Measurements from ENCODE around the gene UBE3B. TPM values are rescaled to one million over a fixed set of nuclear protein-coding genes. Genes with fewer than 3 reads are reported as not detected.

The UBE3B gene
- total and polyA plus RNA-seq, 8 donors, result 9.4 to 104 (median 22.2) TPM

DNA sequence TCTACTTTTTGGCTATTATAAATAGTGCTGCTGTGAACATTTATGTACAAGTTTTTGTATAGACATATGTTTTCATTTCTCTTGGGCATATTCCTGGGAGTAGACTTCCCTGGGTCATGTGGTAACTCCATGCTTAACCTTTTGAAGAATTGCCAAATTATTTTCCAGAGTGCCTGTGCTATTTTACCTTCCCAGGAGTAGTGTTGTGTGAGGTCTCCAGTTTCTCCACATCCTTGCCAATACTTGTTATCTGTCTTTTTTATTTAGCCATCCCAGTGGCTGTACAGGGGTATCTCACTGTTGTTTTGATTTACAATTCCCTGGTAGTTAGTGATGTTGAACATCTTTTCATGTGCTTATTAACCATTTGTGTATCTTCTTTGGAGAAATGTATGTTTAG lies 18.9 kb downstream of the UBE3B start:
- Histone ChIP-seq H3K27ac (no peak overlapping the region), H3K36me3 (peaks cover 58 to 100% (median 98%) of the 10 kb centered on the region in 4 donors), H3K27me3 (no peaks in the 10 kb centered on the region), H3K9me3 (no peaks in the 10 kb centered on the region), H3K4me1 (no peaks in the 10 kb centered on the region), H3K4me3 (no peak overlapping the region)
- no peak for DNase-seq
- TF ChIP-seq, protein P1, sequence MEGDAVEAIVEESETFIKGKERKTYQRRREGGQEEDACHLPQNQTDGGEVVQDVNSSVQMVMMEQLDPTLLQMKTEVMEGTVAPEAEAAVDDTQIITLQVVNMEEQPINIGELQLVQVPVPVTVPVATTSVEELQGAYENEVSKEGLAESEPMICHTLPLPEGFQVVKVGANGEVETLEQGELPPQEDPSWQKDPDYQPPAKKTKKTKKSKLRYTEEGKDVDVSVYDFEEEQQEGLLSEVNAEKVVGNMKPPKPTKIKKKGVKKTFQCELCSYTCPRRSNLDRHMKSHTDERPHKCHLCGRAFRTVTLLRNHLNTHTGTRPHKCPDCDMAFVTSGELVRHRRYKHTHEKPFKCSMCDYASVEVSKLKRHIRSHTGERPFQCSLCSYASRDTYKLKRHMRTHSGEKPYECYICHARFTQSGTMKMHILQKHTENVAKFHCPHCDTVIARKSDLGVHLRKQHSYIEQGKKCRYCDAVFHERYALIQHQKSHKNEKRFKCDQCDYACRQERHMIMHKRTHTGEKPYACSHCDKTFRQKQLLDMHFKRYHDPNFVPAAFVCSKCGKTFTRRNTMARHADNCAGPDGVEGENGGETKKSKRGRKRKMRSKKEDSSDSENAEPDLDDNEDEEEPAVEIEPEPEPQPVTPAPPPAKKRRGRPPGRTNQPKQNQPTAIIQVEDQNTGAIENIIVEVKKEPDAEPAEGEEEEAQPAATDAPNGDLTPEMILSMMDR (IDR thresholded peaks at IDR 0.05), result no peak
- no peak for TF ChIP-seq EP300 (IDR thresholded peaks at IDR 0.05)
- TF ChIP-seq POLR2A (IDR thresholded peaks at IDR 0.05), result no peak
- no peak for TF ChIP-seq POLR2AphosphoS5 (IDR thresholded peaks at IDR 0.05)
- intact Hi-C loops (cut with DNase I; ENCODE audit: low total_unique reads), result no loop called here

DNA sequence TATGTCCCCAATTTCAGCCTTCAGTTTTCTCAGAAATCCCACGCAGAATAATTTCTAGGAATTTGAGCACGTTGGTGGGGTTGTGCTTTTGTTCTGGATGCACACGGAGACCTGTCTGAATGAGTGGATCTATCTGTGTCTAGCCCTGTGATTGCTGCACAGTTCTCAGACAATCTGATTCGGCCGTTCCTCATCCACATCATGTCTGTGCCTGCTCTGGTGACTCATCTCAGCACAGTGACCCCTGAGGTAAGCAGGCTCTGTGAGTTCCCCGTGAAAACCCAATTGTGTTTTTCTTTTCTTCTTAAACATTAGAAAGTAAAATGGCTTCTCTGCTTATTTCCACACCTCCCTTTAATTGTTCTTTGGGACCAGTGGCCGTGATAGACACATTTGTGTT lies 20.2 kb downstream of the UBE3B start:
- Histone ChIP-seq H3K4me3 (no peak overlapping the region), H3K27me3 (no peaks in the 10 kb centered on the region), H3K27ac (no peak overlapping the region), H3K4me1 (no peaks in the 10 kb centered on the region), H3K36me3 (peaks cover 62 to 100% (median 98%) of the 10 kb centered on the region in 4 donors), H3K9me3 (no peaks in the 10 kb centered on the region)
- DNase-seq, result no peak
- 91 to 96% (median 94%) methylated on average over 7 of the region's 7 CpGs for WGBS, 5 donors
- TF ChIP-seq EP300 (IDR thresholded peaks at IDR 0.05) (no peak), POLR2A (IDR thresholded peaks at IDR 0.05) (no peak), POLR2AphosphoS5 (IDR thresholded peaks at IDR 0.05) (no peak)
- TF ChIP-seq, protein P1 (IDR thresholded peaks at IDR 0.05), result no peak
- intact Hi-C loops (cut with DNase I; ENCODE audit: low total_unique reads), result no loop called here

DNA sequence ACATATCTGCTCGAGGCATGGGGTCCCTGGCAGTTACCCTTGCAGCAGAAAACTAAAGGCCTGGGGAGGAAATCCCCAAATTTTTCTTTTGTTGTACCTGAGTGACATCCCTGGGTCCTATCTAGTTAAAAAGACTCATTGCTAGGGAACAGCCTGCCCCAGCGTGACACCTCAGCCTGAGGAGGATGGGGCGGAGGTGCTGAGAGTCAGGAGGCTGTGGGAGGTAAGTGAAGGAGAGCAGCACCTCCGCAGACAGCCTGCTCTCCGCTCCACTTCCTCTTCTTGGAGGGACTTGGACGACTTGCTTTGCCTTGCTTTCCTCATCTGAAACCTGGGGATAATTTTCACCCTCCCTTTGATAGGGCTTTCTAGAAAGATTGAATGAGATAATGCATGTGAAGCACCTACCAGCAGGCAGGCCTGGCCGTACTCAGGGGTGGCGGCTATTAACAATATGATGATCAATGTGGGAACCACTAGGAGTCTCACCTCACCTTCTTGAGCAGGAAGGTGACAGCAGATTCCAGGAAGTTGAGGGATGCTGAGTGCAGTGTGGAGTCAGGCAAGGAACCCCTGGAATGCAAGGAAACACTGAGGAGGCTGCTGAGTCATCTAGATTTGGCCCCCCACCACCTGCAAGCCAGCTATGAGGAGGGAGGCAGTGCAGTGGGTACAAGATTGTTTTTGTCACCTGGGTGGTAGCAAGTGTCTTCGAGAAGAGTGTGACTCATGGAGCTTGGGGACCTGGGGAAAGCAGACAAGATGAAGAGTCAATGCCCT lies 23.2 kb downstream of the UBE3B start:
- H3K4me1 ChIP-seq, result no peaks in the 10 kb centered on the region
- no peaks in the 10 kb centered on the region for H3K27me3 ChIP-seq
- no peak overlapping the region for H3K4me3 ChIP-seq
- no peaks in the 10 kb centered on the region for H3K9me3 ChIP-seq
- DNase-seq, result no peak
- no peak overlapping the region for H3K27ac ChIP-seq
- WGBS, 5 donors, result 82 to 89% (median 88%) methylated on average over 9 of the region's 9 CpGs
- peaks cover 70 to 100% (median 98%) of the 10 kb centered on the region in 4 donors for H3K36me3 ChIP-seq
- intact Hi-C loops (cut with DNase I; ENCODE audit: low total_unique reads), result no loop called here
- TF ChIP-seq POLR2A (IDR thresholded peaks at IDR 0.05) (no peak), EP300 (IDR thresholded peaks at IDR 0.05) (no peak), POLR2AphosphoS5 (IDR thresholded peaks at IDR 0.05) (no peak)
- TF ChIP-seq, protein P1 (IDR thresholded peaks at IDR 0.05), result no peak

DNA sequence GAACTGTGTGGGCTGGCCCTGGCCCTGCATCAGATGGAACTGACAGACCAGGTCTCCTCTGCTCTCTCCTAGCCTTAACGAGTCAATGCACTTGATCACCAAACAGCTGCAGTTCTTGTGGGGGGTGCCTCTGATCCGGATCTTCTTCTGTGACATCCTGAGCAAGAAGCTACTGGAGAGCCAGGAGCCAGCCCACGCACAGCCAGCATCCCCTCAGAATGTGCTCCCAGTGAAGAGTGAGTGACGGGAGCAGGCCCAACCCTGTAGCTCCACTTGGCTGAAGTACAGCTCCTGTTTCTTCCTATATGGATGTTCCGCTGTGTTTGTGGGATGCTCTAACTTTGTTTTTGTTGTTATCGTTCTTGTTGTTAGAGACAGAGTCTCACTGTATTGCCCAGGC lies 23.9 kb downstream of the UBE3B start:
- intact Hi-C loops (cut with DNase I; ENCODE audit: low total_unique reads), result no loop called here

More for the DNA sequence above, 23.9 kb downstream of the UBE3B start:
- H3K4me1 ChIP-seq, result no peaks in the 10 kb centered on the region
- WGBS, 5 donors, result 88 to 95% (median 92%) methylated on average over 6 of the region's 6 CpGs
- H3K9me3 ChIP-seq, result no peaks in the 10 kb centered on the region
- H3K36me3 ChIP-seq, result peaks cover 74 to 100% (median 98%) of the 10 kb centered on the region in 4 donors
- no peak overlapping the region for H3K4me3 ChIP-seq
- no peak overlapping the region for H3K27ac ChIP-seq
- TF ChIP-seq POLR2AphosphoS5 (IDR thresholded peaks at IDR 0.05) (no peak), POLR2A (IDR thresholded peaks at IDR 0.05) (no peak), EP300 (IDR thresholded peaks at IDR 0.05) (no peak)
- TF ChIP-seq, protein P1 (IDR thresholded peaks at IDR 0.05), result no peak
- DNase-seq, result no peak
- no peaks in the 10 kb centered on the region for H3K27me3 ChIP-seq

All from stomach (tissue), 9 donors.